WERI-Rb-1 (cell line): ENCODE results near the gene VWA3A.

Source experiments
- DNase-seq: peaks from one replicate; pipeline ENCODE4 v3.0.0-alpha.2; 2020
- H3K27ac ChIP-seq: fragments of 250-450 bp; sonication (Bioruptor Pico); 2 replicates; pipeline ENCODE4 v1.5.1; 2020; ENCODE audit warnings: mild to moderate bottlenecking, moderate library complexity
- H3K27me3 ChIP-seq: fragments of 250-450 bp; sonication (Bioruptor Pico); 2 replicates; pipeline ENCODE4 v1.5.1; 2021; ENCODE audit warnings: mild to moderate bottlenecking, low read depth, moderate library complexity; ENCODE audit not compliant: insufficient read depth, severe bottlenecking
- H3K36me3 ChIP-seq: fragments of 250-450 bp; sonication (Bioruptor Pico); 2 replicates; pipeline ENCODE4 v1.5.1; 2020; ENCODE audit warnings: mild to moderate bottlenecking, moderate library complexity
- H3K4me3 ChIP-seq: 2 replicates; pipeline ENCODE4 v1.5.1; 2011; ENCODE audit warnings: low read depth, mild to moderate bottlenecking, control low read depth, low read length
- H3K9me3 ChIP-seq: fragments of 250-450 bp; sonication (Bioruptor Pico); 2 replicates; pipeline ENCODE4 v1.5.1; 2021; ENCODE audit warnings: mild to moderate bottlenecking, moderate library complexity; ENCODE audit not compliant: severe bottlenecking
- TF ChIP-seq, protein P1 (sequence below): IDR thresholded peaks from 2 replicates; pipeline ENCODE4 v1.5.1; 2011; ENCODE audit warnings: low read depth, mild to moderate bottlenecking, control low read depth, inconsistent platforms, low read length

Gene VWA3A

DNA sequence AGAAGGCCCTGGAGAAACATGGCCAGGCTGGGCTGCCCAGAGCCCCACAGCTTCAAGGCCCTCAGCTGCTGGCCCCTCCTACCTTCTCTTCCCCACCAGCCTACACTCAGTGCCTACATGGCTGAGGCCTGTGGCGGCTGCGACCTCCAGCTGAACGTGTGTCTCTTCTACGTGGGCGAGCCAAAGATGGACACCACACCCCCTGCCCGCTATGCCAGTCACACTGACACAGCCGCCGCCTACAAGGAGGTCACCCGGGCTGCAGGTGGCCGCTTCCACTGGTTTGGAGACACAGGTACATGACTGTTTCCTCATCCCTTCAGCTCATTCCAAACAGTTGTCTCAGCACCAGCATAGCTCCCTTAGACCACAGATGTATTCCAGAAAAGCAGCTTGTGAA lies 40.5 kb downstream of the VWA3A start:
- TF ChIP-seq, protein P1, sequence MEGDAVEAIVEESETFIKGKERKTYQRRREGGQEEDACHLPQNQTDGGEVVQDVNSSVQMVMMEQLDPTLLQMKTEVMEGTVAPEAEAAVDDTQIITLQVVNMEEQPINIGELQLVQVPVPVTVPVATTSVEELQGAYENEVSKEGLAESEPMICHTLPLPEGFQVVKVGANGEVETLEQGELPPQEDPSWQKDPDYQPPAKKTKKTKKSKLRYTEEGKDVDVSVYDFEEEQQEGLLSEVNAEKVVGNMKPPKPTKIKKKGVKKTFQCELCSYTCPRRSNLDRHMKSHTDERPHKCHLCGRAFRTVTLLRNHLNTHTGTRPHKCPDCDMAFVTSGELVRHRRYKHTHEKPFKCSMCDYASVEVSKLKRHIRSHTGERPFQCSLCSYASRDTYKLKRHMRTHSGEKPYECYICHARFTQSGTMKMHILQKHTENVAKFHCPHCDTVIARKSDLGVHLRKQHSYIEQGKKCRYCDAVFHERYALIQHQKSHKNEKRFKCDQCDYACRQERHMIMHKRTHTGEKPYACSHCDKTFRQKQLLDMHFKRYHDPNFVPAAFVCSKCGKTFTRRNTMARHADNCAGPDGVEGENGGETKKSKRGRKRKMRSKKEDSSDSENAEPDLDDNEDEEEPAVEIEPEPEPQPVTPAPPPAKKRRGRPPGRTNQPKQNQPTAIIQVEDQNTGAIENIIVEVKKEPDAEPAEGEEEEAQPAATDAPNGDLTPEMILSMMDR: no peak
- H3K9me3 ChIP-seq: no peaks in the 10 kb centered on the region
- no peak for DNase-seq
- no peaks in the 10 kb centered on the region for H3K36me3 ChIP-seq
- no peak overlapping the region for H3K4me3 ChIP-seq
- no peaks in the 10 kb centered on the region for H3K27me3 ChIP-seq
- no peak overlapping the region for H3K27ac ChIP-seq

DNA sequence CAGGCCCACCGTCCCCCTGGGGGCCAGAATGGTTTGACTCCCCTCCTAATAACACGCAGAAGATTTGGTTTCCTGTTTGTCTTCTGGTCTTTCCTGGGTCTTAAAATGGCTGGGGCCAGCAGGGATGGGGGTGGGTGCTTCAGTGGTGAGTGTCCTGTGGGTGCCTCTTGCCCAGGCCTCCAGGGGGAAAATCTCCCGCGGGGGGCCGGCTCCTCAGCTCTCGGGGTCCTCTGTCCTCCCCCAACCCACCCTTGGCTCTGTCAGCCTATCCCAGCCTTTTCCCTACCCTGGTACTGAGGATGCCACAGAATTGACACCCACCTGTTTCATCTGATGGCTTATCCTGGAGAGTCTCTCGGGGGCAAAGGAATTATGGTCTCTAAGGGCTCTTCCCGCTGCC lies 46.1 kb downstream of the VWA3A start:
- Histone ChIP-seq H3K27me3 (no peaks in the 10 kb centered on the region), H3K36me3 (no peaks in the 10 kb centered on the region), H3K9me3 (no peaks in the 10 kb centered on the region), H3K27ac (no peak overlapping the region), H3K4me3 (no peak overlapping the region)
- DNase-seq: no peak
- TF ChIP-seq, protein P1: no peak

DNA sequence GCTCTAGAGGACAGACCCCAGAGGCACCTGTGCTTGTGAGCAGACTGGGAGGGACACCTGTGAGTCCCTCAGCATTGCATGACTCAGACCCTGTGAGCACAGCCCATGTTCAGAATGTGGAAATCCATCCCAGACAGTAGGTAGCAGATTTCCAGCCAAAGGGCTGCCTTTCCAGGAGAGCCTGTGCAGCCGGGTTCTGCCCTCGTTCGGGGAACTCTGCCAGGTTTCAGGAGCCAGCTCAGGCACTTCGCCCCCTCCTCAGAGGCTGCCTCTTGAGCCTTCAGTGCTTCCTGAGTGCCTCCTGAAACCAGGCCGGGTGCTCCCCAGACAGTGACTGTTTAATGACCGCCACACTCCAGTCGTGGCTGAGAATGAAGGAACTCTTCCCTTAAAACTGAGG lies 46.7 kb downstream of the VWA3A start:
- DNase-seq: no peak
- Histone ChIP-seq H3K9me3 (no peaks in the 10 kb centered on the region), H3K27me3 (no peaks in the 10 kb centered on the region), H3K27ac (no peak overlapping the region), H3K4me3 (no peak overlapping the region), H3K36me3 (no peaks in the 10 kb centered on the region)
- TF ChIP-seq, protein P1: no peak

DNA sequence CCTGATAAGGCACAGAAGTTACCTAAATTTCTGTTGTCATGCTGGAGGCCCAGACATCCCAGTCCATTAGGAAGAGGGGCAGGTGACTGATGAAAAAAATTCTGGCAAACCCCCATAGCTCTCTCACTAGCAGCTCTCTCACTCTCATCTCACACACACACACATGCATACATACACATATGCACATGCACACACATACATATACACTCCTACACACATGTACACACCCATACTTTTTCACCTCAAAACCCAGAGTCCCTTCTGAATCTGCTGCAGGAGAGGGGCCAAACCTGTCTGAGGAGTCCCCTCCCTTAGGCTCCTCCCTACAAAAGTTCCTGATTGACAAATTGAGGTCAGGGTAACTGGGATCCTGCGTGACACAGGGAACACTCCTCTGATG lies 47.4 kb downstream of the VWA3A start:
- TF ChIP-seq, protein P1: no peak
- H3K27ac ChIP-seq: no peak overlapping the region
- no peak for DNase-seq
- no peaks in the 10 kb centered on the region for H3K9me3 ChIP-seq
- no peaks in the 10 kb centered on the region for H3K27me3 ChIP-seq
- H3K36me3 ChIP-seq: no peaks in the 10 kb centered on the region
- H3K4me3 ChIP-seq: no peak overlapping the region

DNA sequence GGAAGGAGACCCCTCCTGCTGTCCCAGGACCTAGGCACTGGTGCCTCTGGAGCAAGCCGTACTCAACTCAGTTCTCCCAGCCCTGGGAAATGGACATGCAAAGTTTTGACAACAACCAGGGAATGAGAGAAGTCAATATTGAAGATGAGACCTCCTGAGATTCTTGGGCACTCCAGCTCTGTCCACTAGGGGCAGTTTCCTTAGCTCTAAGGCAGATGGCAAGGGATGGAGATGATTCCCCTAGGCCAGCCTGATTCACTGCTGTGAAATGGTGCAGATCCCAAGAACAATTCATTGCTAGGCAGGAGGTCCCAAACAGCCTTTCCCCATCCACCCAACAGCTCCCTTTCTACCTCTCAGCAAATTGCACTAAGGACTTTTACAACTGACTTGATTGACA lies 49.4 kb downstream of the VWA3A start:
- TF ChIP-seq, protein P1: peak; percentile 88
- H3K4me3 ChIP-seq: no peak overlapping the region
- H3K27ac ChIP-seq: no peak overlapping the region
- no peaks in the 10 kb centered on the region for H3K36me3 ChIP-seq
- H3K9me3 ChIP-seq: no peaks in the 10 kb centered on the region
- DNase-seq: peak; percentile 46
- no peaks in the 10 kb centered on the region for H3K27me3 ChIP-seq

DNA sequence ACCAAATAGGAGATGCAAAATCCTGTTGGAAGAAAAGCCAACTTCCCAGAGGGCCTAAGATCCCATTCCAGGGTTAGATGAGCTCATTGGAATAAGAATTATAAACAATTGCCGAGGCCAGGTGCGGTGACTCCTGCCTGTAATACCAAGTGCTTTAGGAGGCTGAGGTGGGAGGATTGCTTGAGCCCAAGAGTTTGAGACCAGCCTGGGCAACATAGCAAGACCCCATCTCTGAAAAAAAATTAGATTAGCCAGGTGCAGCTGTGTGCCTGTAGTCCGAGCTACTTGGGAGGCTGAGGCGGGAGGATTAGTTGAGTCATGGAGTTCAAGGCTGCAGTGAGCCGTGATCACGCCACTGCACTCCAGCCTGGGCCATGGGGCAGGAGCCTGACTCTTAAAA lies 52.2 kb downstream of the VWA3A start:
- Histone ChIP-seq H3K36me3 (no peaks in the 10 kb centered on the region), H3K9me3 (no peaks in the 10 kb centered on the region), H3K27ac (no peak overlapping the region), H3K27me3 (no peaks in the 10 kb centered on the region), H3K4me3 (no peak overlapping the region)
- TF ChIP-seq, protein P1: no peak
- no peak for DNase-seq
